Liver (tissue), 9 donors: ENCODE results near the gene ACSL1. TPM values are rescaled to one million over a fixed set of nuclear protein-coding genes. Genes with fewer than 3 reads are reported as not detected.

Source experiments
- DNase-seq: peaks from one replicate; pipeline ENCODE4 v3.0.0-alpha.2; 2017; ENCODE audit warnings: low spot score
- H3K27ac ChIP-seq, 2 donors: one replicate each; pipeline ENCODE4 v1.7.0; 2013; ENCODE audit warnings: inconsistent platforms in 2 of 2, low read length in 2 of 2, control low read depth in 1 of 2, low read depth in 1 of 2, mild to moderate bottlenecking in 1 of 2
- H3K27me3 ChIP-seq, 4 donors: one replicate each; pipeline versions ENCODE4 v1.6.1 to v1.7.0; 2013; ENCODE audit warnings: low read length in 3 of 4, inconsistent platforms in 1 of 4, mild to moderate bottlenecking in 1 of 4, moderate library complexity in 1 of 4; ENCODE audit not compliant: control insufficient read depth in 4 of 4, insufficient read depth in 4 of 4
- H3K36me3 ChIP-seq, 4 donors: one replicate each; pipeline versions ENCODE4 v1.6.1 to v1.7.0; 2013; ENCODE audit warnings: low read length in 3 of 4, mild to moderate bottlenecking in 3 of 4, low read depth in 1 of 4, moderate library complexity in 1 of 4; ENCODE audit not compliant: control insufficient read depth in 4 of 4, insufficient read depth in 3 of 4
- H3K4me1 ChIP-seq, 4 donors: one replicate each; pipeline versions ENCODE4 v1.6.1 to v1.7.0; 2013; ENCODE audit warnings: low read length in 3 of 4, mild to moderate bottlenecking in 3 of 4, moderate library complexity in 1 of 4; ENCODE audit not compliant: control insufficient read depth in 4 of 4, insufficient read depth in 4 of 4
- H3K4me3 ChIP-seq, 3 donors: one replicate each; pipeline versions ENCODE4 v1.6.1 to v1.7.0; 2013; ENCODE audit warnings: low read length in 3 of 3, control low read depth in 1 of 3, low read depth in 1 of 3, mild to moderate bottlenecking in 1 of 3
- H3K9ac ChIP-seq, 2 donors: one replicate each; pipeline ENCODE4 v1.7.0; 2013; ENCODE audit warnings: low read length in 2 of 2, mild to moderate bottlenecking in 2 of 2, moderate library complexity in 2 of 2, control low read depth in 1 of 2, low read depth in 1 of 2
- H3K9me3 ChIP-seq, 4 donors: one replicate each; pipeline versions ENCODE4 v1.6.1 to v1.7.0; 2013; ENCODE audit warnings: low read length in 3 of 4; ENCODE audit not compliant: control insufficient read depth in 4 of 4
- ATF3 ChIP-seq: IDR thresholded peaks from 2 replicates; pipeline ENCODE4 v1.6.1; 2016; ENCODE audit warnings: antibody characterized with exemption
- CTCF ChIP-seq: fragments of 150-350 bp; IDR thresholded peaks from 2 replicates; pipeline ENCODE4 v1.5.1; 2017; ENCODE audit warnings: improper control_type of control experiment, low read depth, low read length; ENCODE audit not compliant: missing input control
- EGR1 ChIP-seq, 2 donors: IDR thresholded peaks; 2 replicates each; pipeline ENCODE4 v1.6.1; 2016 to 2018; ENCODE audit warnings: antibody characterized with exemption in 2 of 2, low read depth in 2 of 2
- FOXA1 ChIP-seq: IDR thresholded peaks from 2 replicates; pipeline ENCODE4 v1.6.1; 2016; ENCODE audit warnings: antibody characterized with exemption
- FOXA2 ChIP-seq: IDR thresholded peaks from 2 replicates; pipeline ENCODE4 v1.6.1; 2016; ENCODE audit warnings: antibody characterized with exemption
- GABPA ChIP-seq, 2 donors: IDR thresholded peaks in 1 of 2; conservative IDR thresholded peaks in 1 of 2; 2 replicates each; pipeline ENCODE4 v1.6.1; 2016; ENCODE audit warnings: antibody characterized with exemption in 2 of 2, mild to moderate bottlenecking in 1 of 2, moderate library complexity in 1 of 2
- HNF4A ChIP-seq, 2 donors: conservative IDR thresholded peaks; 2 replicates each; pipeline ENCODE4 v1.6.1; 2016; ENCODE audit warnings: antibody characterized with exemption in 2 of 2, mild to moderate bottlenecking in 2 of 2
- HNF4G ChIP-seq: IDR thresholded peaks from 2 replicates; pipeline ENCODE4 v1.6.1; 2016; ENCODE audit warnings: antibody characterized with exemption
- JUND ChIP-seq, 2 donors: IDR thresholded peaks; 2 replicates each; pipeline ENCODE4 v1.6.1; 2016; ENCODE audit warnings: antibody characterized with exemption in 2 of 2
- MAX ChIP-seq: IDR thresholded peaks from 2 replicates; pipeline ENCODE4 v1.6.1; 2016; ENCODE audit warnings: antibody characterized with exemption
- RAD21 ChIP-seq, 2 donors: IDR thresholded peaks; 2 replicates each; pipeline ENCODE4 v1.6.1; 2016; ENCODE audit warnings: antibody characterized with exemption in 2 of 2, mild to moderate bottlenecking in 2 of 2
- REST ChIP-seq: IDR thresholded peaks from 2 replicates; pipeline ENCODE4 v1.6.1; 2016; ENCODE audit warnings: antibody characterized with exemption, mild to moderate bottlenecking
- RXRA ChIP-seq, 2 donors: IDR thresholded peaks; 2 replicates each; pipeline ENCODE4 v1.6.1; 2017 to 2018; ENCODE audit warnings: antibody characterized with exemption in 2 of 2, mild to moderate bottlenecking in 1 of 2
- SP1 ChIP-seq: IDR thresholded peaks from 2 replicates; pipeline ENCODE4 v1.6.1; 2018; ENCODE audit warnings: antibody characterized with exemption, mild to moderate bottlenecking
- TAF1 ChIP-seq: conservative IDR thresholded peaks from 2 replicates; pipeline ENCODE4 v1.6.1; 2016; ENCODE audit warnings: antibody characterized with exemption, mild to moderate bottlenecking
- YY1 ChIP-seq: IDR thresholded peaks from 2 replicates; pipeline ENCODE4 v1.6.1; 2016; ENCODE audit warnings: antibody characterized with exemption, mild to moderate bottlenecking
- ZBTB33 ChIP-seq: IDR thresholded peaks from 2 replicates; pipeline ENCODE4 v1.6.1; 2016; ENCODE audit warnings: antibody characterized with exemption
- WGBS: extraction: QIAGEN DNeasy Blood & Tissue Kit; methylation state at CpG from one replicate; pipeline ENCODE4 v1.1.7; 2013; 5-methylcytosine and 5-hydroxymethylcytosine counted together
- polyA plus RNA-seq, 2 donors: library from polyadenylated mRNA; stranded (reverse) in 1 of 2; unstranded in 1 of 2; fragments of 200-250 nt in 1 of 2; fragments of >200 nt in 1 of 2; fragmentation: Nextera tagmentation in 1 of 2; extraction: Ambion mirVana in 1 of 2; gene quantifications; one replicate each; pipeline versions ENCODE4 v1.2.1 to v1.2.3, GENCODE V29; 2013 to 2015
- total RNA-seq, 2 donors: library from RNA; depleted of rRNA; stranded (reverse); fragments of >200 nt; gene quantifications; one replicate each; pipeline ENCODE4 v1.2.3, GENCODE V29; 2014
- donor health status: healthy.
- donor health status: healthy.
- donor health status: healthy.
- donor health status: healthy.
- donor health status: healthy.

ACSL1 gene
- total and polyA plus RNA-seq, 4 donors, result 210 to 2,226 (median 878) TPM

GRCh38 chr4:184851200-184851541 is 25.4 kb upstream of the ACSL1 start:
- H3K27ac ChIP-seq, result peak overlapping the region in 1 of 2 donors; percentile 11
- no peaks in the 10 kb centered on the region for H3K36me3 ChIP-seq
- no peak for DNase-seq
- no peaks in the 10 kb centered on the region for H3K27me3 ChIP-seq
- TF ChIP-seq FOXA2 (no peak), ZBTB33 (no peak), SP1 (no peak), TAF1 (no peak), YY1 (no peak), GABPA (IDR thresholded peaks at IDR 0.05 in 1 of 2, conservative IDR thresholded peaks at IDR 0.05 in 1 of 2) (no peak), JUND (IDR thresholded peaks at IDR 0.05) (no peak), HNF4G (no peak), ATF3 (no peak), FOXA1 (no peak), REST (no peak), MAX (no peak), RXRA (IDR thresholded peaks at IDR 0.05) (no peak), EGR1 (IDR thresholded peaks at IDR 0.05; ENCODE audit: low read depth in 2 of 2) (no peak)
- H3K9me3 ChIP-seq, result no peaks in the 10 kb centered on the region
- H3K4me1 ChIP-seq, result no peaks in the 10 kb centered on the region
- no peak overlapping the region for H3K4me3 ChIP-seq
- WGBS, result 78% methylated on average over 3 of the region's 3 CpGs
- no peak overlapping the region for H3K9ac ChIP-seq

- DNase-seq, result no peak
- H3K9ac ChIP-seq, result no peak overlapping the region
- H3K4me3 ChIP-seq, result no peak overlapping the region
- 80% methylated on average over 10 of the region's 10 CpGs for WGBS
- H3K4me1 ChIP-seq, result no peaks in the 10 kb centered on the region
- H3K9me3 ChIP-seq, result no peaks in the 10 kb centered on the region
- H3K27me3 ChIP-seq, result no peaks in the 10 kb centered on the region
- no peaks in the 10 kb centered on the region for H3K36me3 ChIP-seq
- H3K27ac ChIP-seq, result peak overlapping the region in 1 of 2 donors; percentile 9
- no peak for TF ChIP-seq EGR1 (IDR thresholded peaks at IDR 0.05; ENCODE audit: low read depth in 2 of 2)
- no peak for TF ChIP-seq GABPA (IDR thresholded peaks at IDR 0.05 in 1 of 2, conservative IDR thresholded peaks at IDR 0.05 in 1 of 2)
- TF ChIP-seq FOXA1, result no peak
- no peak for TF ChIP-seq CTCF
- no peak for TF ChIP-seq TAF1
- no peak for TF ChIP-seq HNF4G
- no peak for TF ChIP-seq YY1
- TF ChIP-seq ZBTB33, result no peak
- TF ChIP-seq RAD21 (IDR thresholded peaks at IDR 0.05), result no peak
- TF ChIP-seq FOXA2, result no peak
- no peak for TF ChIP-seq SP1
- no peak for TF ChIP-seq MAX
- no peak for TF ChIP-seq RXRA (IDR thresholded peaks at IDR 0.05)
- TF ChIP-seq HNF4A (conservative IDR thresholded peaks at IDR 0.05), result no peak
- TF ChIP-seq JUND (IDR thresholded peaks at IDR 0.05), result no peak
These were observed 24.8 kb upstream of the ACSL1 start for GRCh38 chr4:184850431-184851199.
